ENCODE results near the gene GOLGA3. TPM values are rescaled to one million over a fixed set of nuclear protein-coding genes. Genes with fewer than 3 reads are reported as not detected.

The GOLGA3 gene
- total RNA-seq, 1 experiment from 2014 or later: 62.2 TPM

DNA sequence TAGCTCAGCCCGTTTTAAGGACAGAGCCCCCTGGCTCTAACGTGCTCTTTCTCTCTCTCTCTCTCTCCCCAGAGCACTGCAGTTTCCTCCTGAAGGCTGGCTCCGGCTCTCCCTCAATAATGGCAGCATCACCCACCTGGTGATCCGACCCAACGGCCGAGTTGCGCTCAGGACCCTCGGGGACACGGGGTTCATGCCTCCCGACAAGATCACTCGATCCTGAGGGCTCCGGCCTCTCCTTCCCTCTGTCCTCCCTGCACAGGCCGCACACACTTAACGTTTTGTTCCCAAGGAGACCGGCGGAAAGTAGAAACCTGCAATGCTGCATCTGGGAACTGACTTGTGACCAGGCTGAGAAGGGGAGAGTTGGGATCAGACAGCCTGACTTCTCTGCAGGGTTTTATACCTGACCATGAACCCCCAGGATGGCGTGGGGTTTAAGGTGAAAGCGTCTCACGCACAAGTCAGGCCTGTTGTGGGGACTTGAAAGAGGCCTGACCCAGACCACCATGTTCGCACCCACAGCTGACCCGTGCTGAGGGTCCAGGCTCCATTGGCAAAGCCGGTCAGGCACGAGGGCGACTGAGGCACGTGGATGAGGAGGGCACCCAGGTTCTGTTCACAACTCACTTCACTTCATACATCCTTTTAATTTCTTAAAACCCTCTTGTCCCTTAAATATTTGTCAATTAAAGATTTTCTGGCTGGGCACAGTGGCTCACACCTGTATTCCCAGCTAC lies 107.9 kb downstream of the GOLGA3 start:
- H3K36me3 Mint-ChIP-seq (ENCODE audit: insufficient read depth, unreplicated experiment): peaks cover 100% of the 10 kb centered on the region
- no peak for DNase-seq
- intact Hi-C loops (cut with micrococcal nuclease; ENCODE audit: unreplicated experiment): no loop called here
- no peaks in the 10 kb centered on the region for H3K9me3 Mint-ChIP-seq (ENCODE audit: unreplicated experiment)
- ChIA-PET POLR2A (no interaction called here), CTCF (interaction anchor here (0.7 kb wide), 1 partner anchor 253 kb away, joined by 5 read pairs; no protein-coding TSS in a partner anchor)
- H3K4me3 Mint-ChIP-seq (ENCODE audit: unreplicated experiment): no peak overlapping the region
- TF ChIP-seq CTCF (IDR thresholded peaks at IDR 0.05; ENCODE audit: insufficient read depth in 1 of 2, low read depth in 1 of 2, low read length in 1 of 2, severe bottlenecking in 1 of 2, unreplicated experiment in 1 of 2): no peak
- no peaks in the 10 kb centered on the region for H3K27me3 ChIP-seq (replicated peaks; ENCODE audit: control insufficient read depth, insufficient read depth, low read length)
- BruUV-seq (replicated peaks): no TSS peak
- H3K4me3 ChIP-seq (ENCODE audit: low read depth, low read length): no peak overlapping the region
- H3K9me3 ChIP-seq: no peaks in the 10 kb centered on the region
- no peaks in the 10 kb centered on the region for H3K4me1 ChIP-seq
- no peaks in the 10 kb centered on the region for H3K4me1 Mint-ChIP-seq (ENCODE audit: low read depth, unreplicated experiment)
- H3K27ac Mint-ChIP-seq (ENCODE audit: unreplicated experiment): no peak overlapping the region
- H3K27me3 Mint-ChIP-seq (ENCODE audit: insufficient read depth, unreplicated experiment): no peaks in the 10 kb centered on the region
- peaks cover 3% of the 10 kb centered on the region for H3K36me3 ChIP-seq (ENCODE audit: control insufficient read depth, insufficient read depth, low read length)

DNA sequence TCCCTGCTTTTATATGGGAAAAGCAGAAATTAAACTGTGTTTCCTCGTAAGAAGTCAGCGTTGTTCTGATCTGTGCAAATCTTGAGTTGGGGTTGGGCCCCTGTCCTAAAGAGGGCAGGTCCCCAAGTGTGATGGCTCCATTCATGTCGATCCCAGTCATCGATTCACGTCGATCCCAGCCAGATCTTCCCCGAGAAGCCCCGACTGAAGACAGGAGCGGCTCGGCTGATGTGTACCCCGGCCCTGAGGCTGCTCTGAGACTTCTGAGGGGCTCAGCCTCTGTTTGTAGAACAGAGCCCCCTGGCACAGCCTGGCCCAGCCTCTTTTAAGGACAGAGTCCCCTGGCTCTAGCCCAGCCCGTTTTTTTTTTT lies 108.7 kb downstream of the GOLGA3 start:
- no TSS peak for BruUV-seq (replicated peaks)
- Histone ChIP-seq H3K9me3 (no peaks in the 10 kb centered on the region), H3K27me3 (replicated peaks; ENCODE audit: control insufficient read depth, insufficient read depth, low read length) (no peaks in the 10 kb centered on the region), H3K4me1 (no peaks in the 10 kb centered on the region), H3K4me3 (ENCODE audit: low read depth, low read length) (no peak overlapping the region), H3K36me3 (ENCODE audit: control insufficient read depth, insufficient read depth, low read length) (peaks cover 3% of the 10 kb centered on the region)
- H3K36me3 Mint-ChIP-seq (ENCODE audit: insufficient read depth, unreplicated experiment): peaks cover 99% of the 10 kb centered on the region
- H3K27ac Mint-ChIP-seq (ENCODE audit: unreplicated experiment): no peak overlapping the region
- ChIA-PET CTCF (interaction anchor here (0.7 kb wide), 1 partner anchor 253 kb away, joined by 5 read pairs; no protein-coding TSS in a partner anchor), POLR2A (no interaction called here)
- no peak for TF ChIP-seq CTCF (IDR thresholded peaks at IDR 0.05; ENCODE audit: insufficient read depth in 1 of 2, low read depth in 1 of 2, low read length in 1 of 2, severe bottlenecking in 1 of 2, unreplicated experiment in 1 of 2)
- DNase-seq: no peak
- intact Hi-C loops (cut with micrococcal nuclease; ENCODE audit: unreplicated experiment): no loop called here
- no peaks in the 10 kb centered on the region for H3K4me1 Mint-ChIP-seq (ENCODE audit: low read depth, unreplicated experiment)
- no peaks in the 10 kb centered on the region for H3K27me3 Mint-ChIP-seq (ENCODE audit: insufficient read depth, unreplicated experiment)
- no peak overlapping the region for H3K4me3 Mint-ChIP-seq (ENCODE audit: unreplicated experiment)
- no peaks in the 10 kb centered on the region for H3K9me3 Mint-ChIP-seq (ENCODE audit: unreplicated experiment)

GRCh38 chr12:132719141-132719953 lies 109.3 kb downstream of the GOLGA3 start:
- no peaks in the 10 kb centered on the region for H3K9me3 Mint-ChIP-seq (ENCODE audit: unreplicated experiment)
- ChIA-PET CTCF (no interaction called here), POLR2A (no interaction called here)
- intact Hi-C loops (cut with micrococcal nuclease; ENCODE audit: unreplicated experiment): no loop called here
- DNase-seq: no peak
- no TSS peak for BruUV-seq (replicated peaks)
- no peaks in the 10 kb centered on the region for H3K4me1 Mint-ChIP-seq (ENCODE audit: low read depth, unreplicated experiment)
- H3K36me3 ChIP-seq (ENCODE audit: control insufficient read depth, insufficient read depth, low read length): peaks cover 3% of the 10 kb centered on the region
- no peaks in the 10 kb centered on the region for H3K27me3 ChIP-seq (replicated peaks; ENCODE audit: control insufficient read depth, insufficient read depth, low read length)
- no peaks in the 10 kb centered on the region for H3K4me1 ChIP-seq
- H3K36me3 Mint-ChIP-seq (ENCODE audit: insufficient read depth, unreplicated experiment): peaks cover 99% of the 10 kb centered on the region
- no peaks in the 10 kb centered on the region for H3K9me3 ChIP-seq
- H3K4me3 Mint-ChIP-seq (ENCODE audit: unreplicated experiment): no peak overlapping the region
- H3K27ac Mint-ChIP-seq (ENCODE audit: unreplicated experiment): no peak overlapping the region
- H3K27me3 Mint-ChIP-seq (ENCODE audit: insufficient read depth, unreplicated experiment): no peaks in the 10 kb centered on the region
- TF ChIP-seq CTCF (IDR thresholded peaks at IDR 0.05; ENCODE audit: insufficient read depth in 1 of 2, low read depth in 1 of 2, low read length in 1 of 2, severe bottlenecking in 1 of 2, unreplicated experiment in 1 of 2): no peak
- H3K4me3 ChIP-seq (ENCODE audit: low read depth, low read length): no peak overlapping the region

Other genes starting within 250 kb of the GOLGA3 start
- gene LRCOL1, start 218.3 kb downstream of the GOLGA3 start, total RNA-seq (2022): not detected in 2 replicates
- gene P2RX2, start 210.1 kb downstream of the GOLGA3 start, total RNA-seq (2022): not detected in 2 replicates
- gene POLE, start 141.5 kb downstream of the GOLGA3 start, total RNA-seq (2022): 167 and 170 TPM in 2 replicates
- gene PXMP2, start 141.3 kb downstream of the GOLGA3 start, total RNA-seq (2022): 29.8 and 39.9 TPM in 2 replicates
- 78.1 and 87.8 TPM in 2 replicates for gene PGAM5, start 118.0 kb downstream of the GOLGA3 start, total RNA-seq (2022)
- gene ANKLE2, start 67.0 kb downstream of the GOLGA3 start, total RNA-seq (2022): 80.8 and 86.6 TPM in 2 replicates
- gene CHFR, start 58.7 kb upstream of the GOLGA3 start, total RNA-seq (2022): 28.0 and 32.3 TPM in 2 replicates
- 7.1 and 7.5 TPM in 2 replicates for gene ZNF605, start 127.4 kb upstream of the GOLGA3 start, total RNA-seq (2022)
- gene ZNF26, start 157.5 kb upstream of the GOLGA3 start, total RNA-seq (2022): 15.0 and 17.8 TPM in 2 replicates
- 21.8 and 24.9 TPM in 2 replicates for gene ZNF84, start 208.6 kb upstream of the GOLGA3 start, total RNA-seq (2022)